ENCODE measurements around the gene BECN2.
"Not testable (repeated sequence)": the region's sequence is repeated elsewhere in the genome, so short reads cannot be mapped to it uniquely, and the experiment has no call there.

Gene BECN2

GRCh38 chr1:241979071-241979470 is 21.5 kb downstream of the BECN2 start:
- no peak for DNase-seq (ENCODE audit: low spot score)

- no peak for DNase-seq (ENCODE audit: low spot score)
These were observed 22.4 kb downstream of the BECN2 start for GRCh38 chr1:241979926-241980325.

GRCh38 chr1:241985787-241986186 is 28.2 kb downstream of the BECN2 start:
- DNase-seq (ENCODE audit: low spot score) = no peak

GRCh38 chr1:241988389-241988930 is 30.9 kb downstream of the BECN2 start:
- not testable (repeated sequence) for DNase-seq (ENCODE audit: low spot score)

GRCh38 chr1:241990040-241990439 is 32.5 kb downstream of the BECN2 start:
- DNase-seq (ENCODE audit: low spot score) = no peak

GRCh38 chr1:241992734-241993133 is 35.2 kb downstream of the BECN2 start:
- no peak for DNase-seq (ENCODE audit: low spot score)

- DNase-seq (ENCODE audit: low spot score) = no peak
These were observed 36.6 kb downstream of the BECN2 start for GRCh38 chr1:241994171-241994570.

GRCh38 chr1:241997401-241997998 is 39.9 kb downstream of the BECN2 start:
- no peak for DNase-seq (ENCODE audit: low spot score)

GRCh38 chr1:241998412-241998921 is 40.9 kb downstream of the BECN2 start:
- peak; percentile 25 for DNase-seq (ENCODE audit: low spot score)

- DNase-seq (ENCODE audit: low spot score) = no peak
These were observed 41.5 kb downstream of the BECN2 start, which contains the start of gene MAP1LC3C for GRCh38 chr1:241999026-241999425. TSS of gene MAP1LC3C (minus strand) at chr1:241999098. CDS start at chr1:241999008, 90 bp downstream.

GRCh38 chr1:242000434-242000833 is 42.9 kb downstream of the BECN2 start:
- DNase-seq (ENCODE audit: low spot score) = no peak

GRCh38 chr1:242002072-242002471 is 44.5 kb downstream of the BECN2 start:
- no peak for DNase-seq (ENCODE audit: low spot score)

GRCh38 chr1:242002510-242002909 is 44.9 kb downstream of the BECN2 start:
- no peak for DNase-seq (ENCODE audit: low spot score)

- DNase-seq (ENCODE audit: low spot score) = no peak
These were observed 47.4 kb downstream of the BECN2 start for GRCh38 chr1:242004751-242005495.

- DNase-seq (ENCODE audit: low spot score) = no peak
These were observed 48.4 kb downstream of the BECN2 start for GRCh38 chr1:242005866-242006535.

- no peak for DNase-seq (ENCODE audit: low spot score)
These were observed 49.4 kb downstream of the BECN2 start for GRCh38 chr1:242006976-242007375.
